GM12878 (cell line): ENCODE results near the gene COL6A3. TPM values are rescaled to one million over a fixed set of nuclear protein-coding genes. Genes with fewer than 3 reads are reported as not detected.

Experiments used
- ATAC-seq: fragments of 200-7000 bp; cut with Tn5 transposase; 3 replicates; pipeline ENCODE4 v1.9.1; 2020; ENCODE audit warnings: mild to moderate bottlenecking, moderate library complexity
- BruUV-seq: library from RNA; stranded (reverse); fragments of 400-500 nt; replicated peaks from 2 replicates; lab custom pipeline; 2021; lab: Mats Ljungman, UMichigan
- CTCF ChIA-PET: fragments of 300-600 bp; sonication (Branson Sonifier 250); formaldehyde crosslinking; extraction: SDS; loops from one replicate; lab custom pipeline; 2021; ENCODE audit warnings: inconsistent platforms; lab: Yijun Ruan, JAX
- POLR2A ChIA-PET: fragments of 350-600 bp; formaldehyde crosslinking; extraction: SDS; loops from one replicate; lab custom pipeline; 2021; ENCODE audit warnings: inconsistent platforms; lab: Charles Lee
- RAD21 ChIA-PET: fragments of 300-600 bp; sonication (Branson Sonifier 250); formaldehyde crosslinking; loops from one replicate; lab custom pipeline; 2023; ENCODE audit warnings: antibody characterized with exemption; ENCODE audit not compliant: unreplicated experiment; lab: Charles Lee
- SMC1A ChIA-PET: fragments of 300-600 bp; sonication (Branson Sonifier 250); formaldehyde crosslinking; loops from one replicate; lab custom pipeline; 2023; ENCODE audit not compliant: unreplicated experiment, uncharacterized antibody; lab: Charles Lee
- DNase-seq: peaks from one replicate; pipeline ENCODE4 v3.0.0-alpha.2; 2011; ENCODE audit warnings: low read depth, low spot score
- FAIRE-seq: peaks from 3 replicates; lab custom pipeline; 2011; peaks lifted over from hg19 to GRCh38; lab: Jason Lieb, UNC
- H2AFZ ChIP-seq: 2 replicates; pipeline ENCODE4 v1.6.0; 2011; ENCODE audit warnings: low read depth, low read length, control low read depth; ENCODE audit not compliant: control insufficient read depth
- H3K27ac ChIP-seq: 2 replicates; pipeline ENCODE4 v1.5.1; 2011; ENCODE audit warnings: control low read depth; ENCODE audit not compliant: control insufficient read depth, insufficient read depth
- H3K27me3 ChIP-seq, 2 experiments: replicated peaks in 1 of 2; 2 replicates each; pipeline versions ENCODE4 v1.6.0 to v1.6.1; 2011; ENCODE audit warnings: low read length in 1 of 2; ENCODE audit not compliant: control insufficient read depth in 2 of 2, insufficient read depth in 2 of 2
- H3K36me3 ChIP-seq, 2 experiments: 2 replicates each; pipeline ENCODE4 v1.5.1; 2011; ENCODE audit warnings: low read length in 1 of 2; ENCODE audit not compliant: control insufficient read depth in 2 of 2, insufficient read depth in 2 of 2
- H3K4me1 ChIP-seq: 2 replicates; pipeline ENCODE4 v1.6.1; 2011; ENCODE audit warnings: mild to moderate bottlenecking, low read length, moderate library complexity, mixed read lengths; ENCODE audit not compliant: control insufficient read depth, insufficient read depth
- H3K4me2 ChIP-seq: 2 replicates; pipeline ENCODE4 v1.6.0; 2011; ENCODE audit warnings: control low read depth; ENCODE audit not compliant: control insufficient read depth, insufficient read depth
- H3K4me3 ChIP-seq: fragments of 200-600 bp; sonication (generic); 2 replicates; pipeline ENCODE4 v1.5.1; 2016
- H3K79me2 ChIP-seq: 2 replicates; pipeline ENCODE4 v1.6.0; 2011; ENCODE audit warnings: low read length; ENCODE audit not compliant: control insufficient read depth, insufficient read depth
- H3K9ac ChIP-seq: 2 replicates; pipeline ENCODE4 v1.8.0; 2011; ENCODE audit warnings: low read length, control low read depth, mixed read lengths; ENCODE audit not compliant: control insufficient read depth, insufficient read depth
- H3K9me3 ChIP-seq: replicated peaks from 3 replicates; pipeline ENCODE4 v1.5.1; 2011; ENCODE audit warnings: mild to moderate bottlenecking, low read length; ENCODE audit not compliant: control insufficient read depth, insufficient read depth
- H4K20me1 ChIP-seq: 2 replicates; pipeline ENCODE4 v1.6.0; 2011; ENCODE audit not compliant: control insufficient read depth, insufficient read depth
- BCL11A ChIP-seq: IDR thresholded peaks from 2 replicates; pipeline ENCODE4 v1.6.1; 2011; ENCODE audit warnings: low read depth, low read length
- BCL3 ChIP-seq: IDR thresholded peaks from 2 replicates; pipeline ENCODE4 v1.6.1; 2011; ENCODE audit warnings: borderline replicate concordance, low read depth, mild to moderate bottlenecking, moderate library complexity, low read length; ENCODE audit not compliant: insufficient read depth, poor library complexity, severe bottlenecking
- CBX5 ChIP-seq: sonication (generic); IDR thresholded peaks from 2 replicates; pipeline ENCODE4 v1.6.1; 2016; ENCODE audit warnings: low read depth, moderate library complexity, mild to moderate bottlenecking, inconsistent platforms
- EZH2 ChIP-seq: IDR thresholded peaks from 2 replicates; pipeline ENCODE4 v1.6.1; 2012; ENCODE audit warnings: low read depth, mild to moderate bottlenecking, control low read depth, inconsistent platforms, low read length, borderline replicate concordance; ENCODE audit not compliant: control insufficient read depth
- FOXM1 ChIP-seq: IDR thresholded peaks from 2 replicates; pipeline ENCODE4 v1.6.1; 2012; ENCODE audit warnings: low read depth, mild to moderate bottlenecking, inconsistent platforms, low read length, moderate library complexity
- HDGF ChIP-seq: fragments of 450-650 bp; IDR thresholded peaks from 2 replicates; pipeline ENCODE4 v1.6.1; 2016; ENCODE audit warnings: antibody characterized with exemption
- JUNB ChIP-seq: IDR thresholded peaks from 2 replicates; pipeline ENCODE4 v1.6.1; 2016; ENCODE audit warnings: antibody characterized with exemption, mild to moderate bottlenecking
- MEF2B ChIP-seq: fragments of 450-650 bp; IDR thresholded peaks from 2 replicates; pipeline ENCODE4 v1.6.1; 2018; ENCODE audit warnings: mild to moderate bottlenecking, moderate library complexity; ENCODE audit not compliant: partially characterized antibody, poor library complexity, severe bottlenecking
- NFIC ChIP-seq: IDR thresholded peaks from 2 replicates; pipeline ENCODE4 v1.6.1; 2012; ENCODE audit warnings: low read depth, mild to moderate bottlenecking, inconsistent platforms, low read length, moderate library complexity
- NKRF ChIP-seq: fragments of 450-650 bp; conservative IDR thresholded peaks from 2 replicates; pipeline ENCODE4 v1.6.1; 2017; ENCODE audit warnings: mild to moderate bottlenecking, moderate library complexity
- RELB ChIP-seq: fragments of 450-650 bp; IDR thresholded peaks from 2 replicates; pipeline ENCODE4 v1.6.1; 2017; ENCODE audit warnings: low read depth, mild to moderate bottlenecking, moderate library complexity
- SIN3A ChIP-seq: IDR thresholded peaks from 2 replicates; pipeline ENCODE4 v1.6.1; 2012; ENCODE audit warnings: low read depth, low read length, improper control_type of control experiment
- SP1 ChIP-seq: IDR thresholded peaks from one replicate; pipeline ENCODE4 v1.6.1; 2011; ENCODE audit warnings: low read depth, low read length
- ZNF274 ChIP-seq: IDR thresholded peaks from one replicate; pipeline ENCODE4 v1.8.0; 2011; ENCODE audit not compliant: insufficient read length, insufficient read depth
- WGBS: methylation state at CpG from one replicate; pipeline ENCODE4 v1.1.6; 2016; ENCODE audit warnings: low lambda C conversion rate; ENCODE audit not compliant: insufficient replicate concordance, insufficient coverage; ENCODE audit errors: missing lambda C conversion rate; 5-methylcytosine and 5-hydroxymethylcytosine counted together
- in situ Hi-C: fragments of 300-500 bp; cut with MboI; formaldehyde crosslinking; loops from 9 replicates; pipeline ENCODE4 v1.14.3; 2018; ENCODE audit warnings: mixed read lengths
- intact Hi-C: fragments of 100-400 bp; cut with micrococcal nuclease; formaldehyde crosslinking; loops from one replicate; pipeline ENCODE4 v1.14.2; 2022; ENCODE audit not compliant: unreplicated experiment
- polyA plus RNA-seq, 11 experiments: library from polyadenylated mRNA; depleted of rRNA in 4 of 11; unstranded in 6 of 11; stranded (reverse) in 5 of 11; fragments of >200 nt; fragmentation: Nextera tagmentation in 4 of 11; fragmentation: Illumina TruSeq in 1 of 11; extraction: Ambion mirVana in 4 of 11; extraction: Trizol in 1 of 11; gene quantifications; 1 replicate in 1 of 11; 2 replicates in 10 of 11; pipeline versions ENCODE4 v1.2.1 to v1.2.3, GENCODE V29; 2011 to 2016; ENCODE audit warnings: inconsistent platforms in 2 of 11, missing spikeins in 2 of 11, low read depth in 1 of 11
- total RNA-seq, 4 experiments: library from RNA; depleted of rRNA in 3 of 4; stranded (reverse); fragments of >200 nt in 3 of 4; fragmentation: Illumina TruSeq in 1 of 4; extraction: Trizol in 1 of 4; gene quantifications; 2 replicates each; pipeline versions ENCODE4 v1.2.1 to v1.2.3, GENCODE V29; 2013 to 2021

Gene COL6A3
- total and polyA plus RNA-seq, 10 of the 15 experiments (the other 5 are each of a cell fraction or from before 2014, with no cell fraction given): 0.01 to 0.51 (median 0.09) TPM; not detected in 4

GRCh38 chr2:237424544-237424943 lies 10.6 kb upstream of the COL6A3 start (continued):
- no peak for TF ChIP-seq NKRF

GRCh38 chr2:237423891-237424290 lies 9.9 kb upstream of the COL6A3 start:
- no peak for TF ChIP-seq ZNF274
- TF ChIP-seq BCL3: no peak
- TF ChIP-seq SIN3A: no peak
- no peak for TF ChIP-seq JUNB
- TF ChIP-seq BCL11A: no peak
- no peak for TF ChIP-seq SP1
- TF ChIP-seq RELB: no peak
- no peak for TF ChIP-seq HDGF
- TF ChIP-seq CBX5: no peak
- no peak for TF ChIP-seq NFIC
- no peak for TF ChIP-seq MEF2B
- no peak for TF ChIP-seq FOXM1
- no peak for TF ChIP-seq EZH2
- Histone ChIP-seq H2AFZ (no peak overlapping the region), H3K79me2 (no peaks in the 10 kb centered on the region), H4K20me1 (no peaks in the 10 kb centered on the region), H3K4me3 (no peak overlapping the region), H3K9ac (no peak overlapping the region), H3K27me3 (peaks cover 0 to 2% of the 10 kb centered on the region in 2 experiments; a peak in 3 of 4 replicates), H3K9me3 (no peaks in the 10 kb centered on the region), H3K27ac (no peak overlapping the region), H3K4me2 (no peak overlapping the region), H3K4me1 (peaks cover 13% of the 10 kb centered on the region), H3K36me3 (no peaks in the 10 kb centered on the region)
- ATAC-seq: no peak
- intact Hi-C loops (loop anchor here (5.0 kb wide), 1 partner anchor 148 kb away; no protein-coding TSS in a partner anchor), in situ Hi-C loops (no loop called here)
- ChIA-PET POLR2A (no interaction called here), SMC1A (no interaction called here), CTCF (interaction anchor here (0.6 to 1.3 kb wide), 2 partner anchors 45 to 51 kb away, joined by 3 to 6 read pairs; no protein-coding TSS in a partner anchor), RAD21 (no interaction called here)
- no TSS peak for BruUV-seq
- 40% methylated on average over 2 of the region's 2 CpGs for WGBS
- no peak for DNase-seq
- FAIRE-seq: no peak
